SU-DHL-6 (cell line): ENCODE data around the gene CCNG1.

ENCODE experiments used
- CTCF ChIP-seq: fragments of 200-600 bp; sonication (generic); IDR thresholded peaks from one replicate; pipeline ENCODE4 v1.5.1; 2017; ENCODE audit warnings: antibody characterized with exemption, mild to moderate bottlenecking, low read length, moderate library complexity; ENCODE audit not compliant: insufficient read depth, poor library complexity, severe bottlenecking
- EZH2phosphoT487 ChIP-seq: fragments of 200-600 bp; sonication (generic), shearing (Covaris generic); conservative IDR thresholded peaks from 2 replicates; pipeline ENCODE4 v1.6.1; 2018; ENCODE audit warnings: mild to moderate bottlenecking, antibody characterized with exemption, low read length, moderate library complexity, mixed read lengths

DNA sequence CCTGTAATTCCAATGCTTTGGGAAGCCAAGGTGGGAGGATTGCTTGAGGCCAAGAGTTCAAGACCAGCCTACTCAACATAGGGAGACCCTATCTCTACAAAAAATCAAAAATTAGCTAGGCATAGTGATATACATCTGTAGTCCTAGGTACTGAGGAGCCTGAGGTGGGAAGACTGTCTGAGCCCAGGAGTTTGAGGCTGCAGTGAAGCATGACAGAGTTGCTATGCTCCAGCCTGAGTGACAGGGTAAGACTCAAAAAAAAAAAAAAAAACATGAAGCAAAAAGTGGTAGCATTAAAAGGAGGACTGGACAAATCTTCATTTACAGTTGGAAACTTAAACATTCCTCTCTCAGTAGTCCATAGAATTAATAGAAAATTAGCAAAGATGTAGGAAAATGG, 9.8 kb downstream of the CCNG1 start:
- no peak for TF ChIP-seq CTCF
- no peak for TF ChIP-seq EZH2phosphoT487
